Astrocyte (in vitro differentiated cells and primary cell): ENCODE results near the gene WDR59. TPM values are rescaled to one million over a fixed set of nuclear protein-coding genes. Genes with fewer than 3 reads are reported as not detected.

Experiments
- DNase-seq: peaks from one replicate; pipeline ENCODE4 v3.0.0-alpha.2; 2010; ENCODE audit warnings: low read depth
- FAIRE-seq: peaks from 2 replicates; lab custom pipeline; 2011; peaks lifted over from hg19 to GRCh38; lab: Jason Lieb, UNC
- H2AFZ ChIP-seq: 2 replicates; pipeline ENCODE4 v1.6.0; 2012; ENCODE audit warnings: low read depth, low read length, inconsistent platforms
- H3K27ac ChIP-seq: 2 replicates; pipeline ENCODE4 v1.5.1; 2011; ENCODE audit warnings: low read depth, low read length, inconsistent platforms
- H3K27me3 ChIP-seq: 2 replicates; pipeline ENCODE4 v1.6.0; 2011; ENCODE audit warnings: low read length, inconsistent platforms; ENCODE audit not compliant: insufficient read depth
- H3K36me3 ChIP-seq: 2 replicates; pipeline ENCODE4 v1.5.1; 2011; ENCODE audit warnings: low read length, inconsistent platforms; ENCODE audit not compliant: insufficient read depth
- H3K4me1 ChIP-seq: 2 replicates; pipeline ENCODE4 v1.5.1; 2011; ENCODE audit warnings: low read length, inconsistent platforms; ENCODE audit not compliant: insufficient read depth
- H3K4me2 ChIP-seq: 2 replicates; pipeline ENCODE4 v1.6.0; 2012; ENCODE audit warnings: low read length, inconsistent platforms
- H3K4me3 ChIP-seq: 2 replicates; pipeline ENCODE4 v1.5.1; 2011; ENCODE audit warnings: low read depth, mild to moderate bottlenecking, low read length, inconsistent platforms; ENCODE audit not compliant: insufficient read depth
- H3K79me2 ChIP-seq: 2 replicates; pipeline ENCODE4 v1.6.0; 2012; ENCODE audit warnings: mild to moderate bottlenecking, low read length, inconsistent platforms; ENCODE audit not compliant: insufficient read depth
- H3K9ac ChIP-seq: 2 replicates; pipeline ENCODE4 v1.6.0; 2012; ENCODE audit warnings: mild to moderate bottlenecking, low read length, inconsistent platforms
- H3K9me3 ChIP-seq: 2 replicates; pipeline ENCODE4 v1.5.1; 2012; ENCODE audit warnings: low read depth, mild to moderate bottlenecking, low read length, inconsistent platforms; ENCODE audit not compliant: insufficient read depth
- H4K20me1 ChIP-seq: 2 replicates; pipeline ENCODE4 v1.6.0; 2012; ENCODE audit warnings: low read length, inconsistent platforms; ENCODE audit not compliant: insufficient read depth
- H3K27ac Mint-ChIP-seq: one replicate; pipeline ENCODE4 v1.8.0; 2021; ENCODE audit warnings: mild to moderate bottlenecking, mixed read lengths; ENCODE audit not compliant: unreplicated experiment
- H3K27me3 Mint-ChIP-seq: one replicate; pipeline ENCODE4 v1.8.0; 2021; ENCODE audit warnings: low read depth, mixed read lengths; ENCODE audit not compliant: unreplicated experiment
- H3K36me3 Mint-ChIP-seq: one replicate; pipeline ENCODE4 v1.8.0; 2021; ENCODE audit warnings: low read depth, mixed read lengths; ENCODE audit not compliant: unreplicated experiment
- H3K4me1 Mint-ChIP-seq: one replicate; pipeline ENCODE4 v1.8.0; 2021; ENCODE audit warnings: low read depth, mixed read lengths; ENCODE audit not compliant: unreplicated experiment
- H3K4me3 Mint-ChIP-seq: one replicate; pipeline ENCODE4 v1.8.0; 2021; ENCODE audit warnings: mild to moderate bottlenecking, moderate library complexity, mixed read lengths; ENCODE audit not compliant: unreplicated experiment
- H3K9me3 Mint-ChIP-seq: one replicate; pipeline ENCODE4 v1.8.0; 2021; ENCODE audit warnings: mild to moderate bottlenecking, mixed read lengths; ENCODE audit not compliant: unreplicated experiment
- EZH2 ChIP-seq: IDR thresholded peaks from 2 replicates; pipeline ENCODE4 v1.6.1; 2012; ENCODE audit warnings: mild to moderate bottlenecking, low read length, inconsistent platforms; ENCODE audit not compliant: insufficient read depth
- total RNA-seq: library from RNA; stranded (reverse); gene quantifications from 2 replicates; pipeline ENCODE4 v1.2.1, GENCODE V29; 2021
- TF ChIP-seq, protein P1 (sequence below): IDR thresholded peaks from 2 replicates; pipeline ENCODE4 v1.5.1; 2011; ENCODE audit warnings: low read depth, mild to moderate bottlenecking, inconsistent platforms, low read length, moderate library complexity; ENCODE audit not compliant: insufficient read depth

WDR59 gene
- total RNA-seq, 1 donor from 2014 or later: 63.8 TPM

DNA sequence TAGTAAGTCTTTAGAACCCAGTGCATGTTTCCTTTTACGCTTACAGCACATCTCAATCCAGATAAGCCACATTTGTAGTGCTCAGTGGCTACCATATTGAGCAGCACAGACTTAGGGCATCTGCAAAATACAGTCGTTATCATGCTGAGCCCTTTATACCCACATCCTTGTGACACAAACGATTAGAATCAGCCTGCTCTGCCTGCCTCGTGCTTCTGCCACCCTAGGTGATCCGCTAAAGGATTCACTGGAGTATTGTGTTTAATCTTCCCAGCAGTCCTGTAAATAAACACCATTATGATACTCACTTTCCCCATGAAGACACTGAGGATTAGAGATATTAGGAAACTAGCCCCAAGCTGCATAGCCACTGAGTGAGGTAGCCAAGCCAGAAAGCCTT, 159.0 kb downstream of the WDR59 start:
- H3K27me3 ChIP-seq: peaks cover 2% of the 10 kb centered on the region
- H3K36me3 ChIP-seq: no peaks in the 10 kb centered on the region
- H3K4me3 ChIP-seq: no peak overlapping the region
- Mint-ChIP-seq H3K4me3 (no peak overlapping the region), H3K27me3 (peaks cover 15% of the 10 kb centered on the region), H3K4me1 (no peaks in the 10 kb centered on the region), H3K36me3 (peaks cover 4% of the 10 kb centered on the region), H3K9me3 (peaks cover 10% of the 10 kb centered on the region), H3K27ac (no peak overlapping the region)
- FAIRE-seq (no peak), DNase-seq (no peak)
- no peak overlapping the region for H3K9ac ChIP-seq
- H3K79me2 ChIP-seq: no peaks in the 10 kb centered on the region
- no peaks in the 10 kb centered on the region for H4K20me1 ChIP-seq
- no peaks in the 10 kb centered on the region for H3K4me1 ChIP-seq
- H3K9me3 ChIP-seq: no peaks in the 10 kb centered on the region
- H3K27ac ChIP-seq: no peak overlapping the region
- H3K4me2 ChIP-seq: no peak overlapping the region
- no peak overlapping the region for H2AFZ ChIP-seq
- TF ChIP-seq, protein P1, sequence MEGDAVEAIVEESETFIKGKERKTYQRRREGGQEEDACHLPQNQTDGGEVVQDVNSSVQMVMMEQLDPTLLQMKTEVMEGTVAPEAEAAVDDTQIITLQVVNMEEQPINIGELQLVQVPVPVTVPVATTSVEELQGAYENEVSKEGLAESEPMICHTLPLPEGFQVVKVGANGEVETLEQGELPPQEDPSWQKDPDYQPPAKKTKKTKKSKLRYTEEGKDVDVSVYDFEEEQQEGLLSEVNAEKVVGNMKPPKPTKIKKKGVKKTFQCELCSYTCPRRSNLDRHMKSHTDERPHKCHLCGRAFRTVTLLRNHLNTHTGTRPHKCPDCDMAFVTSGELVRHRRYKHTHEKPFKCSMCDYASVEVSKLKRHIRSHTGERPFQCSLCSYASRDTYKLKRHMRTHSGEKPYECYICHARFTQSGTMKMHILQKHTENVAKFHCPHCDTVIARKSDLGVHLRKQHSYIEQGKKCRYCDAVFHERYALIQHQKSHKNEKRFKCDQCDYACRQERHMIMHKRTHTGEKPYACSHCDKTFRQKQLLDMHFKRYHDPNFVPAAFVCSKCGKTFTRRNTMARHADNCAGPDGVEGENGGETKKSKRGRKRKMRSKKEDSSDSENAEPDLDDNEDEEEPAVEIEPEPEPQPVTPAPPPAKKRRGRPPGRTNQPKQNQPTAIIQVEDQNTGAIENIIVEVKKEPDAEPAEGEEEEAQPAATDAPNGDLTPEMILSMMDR: no peak
- TF ChIP-seq EZH2: no peak

DNA sequence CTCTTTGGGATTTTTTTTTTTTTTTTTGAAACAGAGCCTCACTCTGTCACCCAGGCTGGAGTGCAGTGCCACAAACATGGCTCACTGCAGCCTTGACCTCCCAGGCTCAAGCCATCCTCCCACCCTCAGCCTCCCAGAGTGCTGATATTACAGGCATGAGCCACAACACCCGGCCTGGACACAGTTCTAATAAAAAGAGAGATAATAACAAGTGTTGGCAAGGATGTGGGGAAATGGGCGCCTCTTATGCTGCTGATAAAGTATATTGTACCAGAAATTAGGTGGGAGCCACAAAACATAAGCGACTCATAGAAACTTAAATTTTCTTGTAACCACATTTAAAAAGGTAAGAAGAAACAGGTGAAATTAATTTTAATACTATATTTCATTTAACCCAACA, 159.9 kb downstream of the WDR59 start:
- Histone ChIP-seq H2AFZ (no peak overlapping the region), H4K20me1 (no peaks in the 10 kb centered on the region), H3K9ac (no peak overlapping the region), H3K27me3 (peaks cover 2% of the 10 kb centered on the region), H3K36me3 (no peaks in the 10 kb centered on the region), H3K4me3 (no peak overlapping the region), H3K9me3 (no peaks in the 10 kb centered on the region), H3K27ac (no peak overlapping the region), H3K4me1 (no peaks in the 10 kb centered on the region), H3K79me2 (no peaks in the 10 kb centered on the region), H3K4me2 (no peak overlapping the region)
- Mint-ChIP-seq H3K9me3 (peaks cover 14% of the 10 kb centered on the region), H3K4me3 (no peak overlapping the region), H3K4me1 (no peaks in the 10 kb centered on the region), H3K36me3 (peaks cover 4% of the 10 kb centered on the region), H3K27ac (no peak overlapping the region), H3K27me3 (peaks cover 11% of the 10 kb centered on the region)
- TF ChIP-seq, protein P1: no peak
- FAIRE-seq (no peak), DNase-seq (no peak)

Other genes starting within 250 kb of the WDR59 start
- gene FA2H, start 210.3 kb downstream of the WDR59 start, total RNA-seq: 0.14 TPM in 1 of 2 replicates, not detected in the other
- gene ZNRF1, start 13.9 kb upstream of the WDR59 start, total RNA-seq: 19.4 and 21.9 TPM in 2 replicates
- gene LDHD, start 131.7 kb upstream of the WDR59 start, total RNA-seq: not detected in 2 replicates
- 8.2 and 9.3 TPM in 2 replicates for gene ZFP1, start 163.4 kb upstream of the WDR59 start, total RNA-seq
- gene CTRB2, start 222.0 kb upstream of the WDR59 start, total RNA-seq: 0.43 TPM in 1 of 2 replicates, not detected in the other
- not detected in 2 replicates for gene CTRB1, start 233.9 kb upstream of the WDR59 start, total RNA-seq